22Rv1 (cell line): ENCODE results near the gene ZNF761.
"Not testable (repeated sequence)": the region's sequence is repeated elsewhere in the genome, so short reads cannot be mapped to it uniquely, and the experiment has no call there.

Experiments used
- CTCF ChIP-seq: fragments of 450-650 bp; IDR thresholded peaks from 2 replicates; pipeline ENCODE4 v1.5.1; 2017; ENCODE audit warnings: mild to moderate bottlenecking
- ZFX ChIP-seq: fragments of 450-650 bp; IDR thresholded peaks from 2 replicates; pipeline ENCODE4 v1.6.1; 2017; ENCODE audit warnings: antibody characterized with exemption, borderline replicate concordance

- not testable (repeated sequence) for TF ChIP-seq CTCF, ZFX
Measured at GRCh38 chr19:53420520-53421315, 11.1 kb upstream of the ZNF761 start.
